Esophagus squamous epithelium (tissue), 4 donors: ENCODE data around the gene SPP1.
"Not testable (repeated sequence)": the region's sequence is repeated elsewhere in the genome, so short reads cannot be mapped to it uniquely, and the experiment has no call there.

ENCODE experiments used
- CTCF ChIP-seq, 6 experiments: fragments of 450-650 bp in 4 of 6; fragments of 200-600 bp in 2 of 6; sonication (generic) in 2 of 6; IDR thresholded peaks; one replicate each; pipeline ENCODE4 v1.5.1; 2016 to 2019; ENCODE audit warnings: antibody characterized with exemption in 6 of 6, mild to moderate bottlenecking in 4 of 6, moderate library complexity in 4 of 6
- POLR2A ChIP-seq, 4 donors: fragments of 450-650 bp; IDR thresholded peaks; one replicate each; pipeline ENCODE4 v1.6.1; 2017; ENCODE audit warnings: antibody characterized with exemption in 4 of 4, mild to moderate bottlenecking in 4 of 4, moderate library complexity in 3 of 4

GRCh38 chr4:87940809-87941208 lies 34.7 kb upstream of the SPP1 start:
- not testable (repeated sequence) for TF ChIP-seq CTCF, POLR2A (IDR thresholded peaks at IDR 0.05)
